NCI-H524 (cell line): ENCODE data around the gene PHETA1.

ENCODE experiments used
- DNase-seq, 2 experiments: peaks; one replicate each; lab custom pipeline; 2025; lab: John Stamatoyannopoulos, UW

Gene PHETA1

DNA sequence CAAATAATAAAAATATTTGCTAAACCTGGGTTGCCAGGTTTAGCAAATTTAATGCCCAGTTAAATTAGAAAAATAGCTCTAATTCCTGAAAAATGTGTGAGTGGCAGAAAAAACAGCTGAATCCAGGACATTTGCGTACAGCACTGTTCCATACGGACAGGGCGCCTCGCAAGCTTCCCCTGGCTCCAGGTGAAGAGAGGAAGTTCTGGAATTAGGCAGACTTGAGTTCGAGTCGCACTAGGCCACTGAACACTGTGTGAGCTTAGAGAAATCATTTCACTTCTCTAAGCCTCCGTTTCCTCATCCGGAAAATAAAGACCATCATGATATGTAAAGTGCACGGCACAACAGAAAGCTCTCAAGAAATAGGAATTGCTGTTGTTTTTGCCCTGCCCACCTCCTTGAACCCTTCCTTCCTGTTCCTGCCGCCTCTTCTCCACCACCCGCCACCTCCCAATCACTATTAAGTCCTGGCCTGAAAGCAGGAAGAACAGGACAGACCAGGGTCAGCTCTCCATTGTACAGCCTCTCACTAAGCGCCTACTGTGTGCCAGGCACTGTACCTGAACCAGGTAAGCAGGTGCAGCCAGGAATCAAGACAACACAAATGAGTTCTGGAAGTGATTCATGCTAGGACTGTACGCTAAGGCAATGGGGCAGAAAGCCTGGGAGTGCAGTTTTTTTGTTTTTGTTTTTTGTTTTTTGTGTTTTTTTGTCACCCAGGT, 763 bp upstream of the PHETA1 start:
- DNase-seq: no peak

DNA sequence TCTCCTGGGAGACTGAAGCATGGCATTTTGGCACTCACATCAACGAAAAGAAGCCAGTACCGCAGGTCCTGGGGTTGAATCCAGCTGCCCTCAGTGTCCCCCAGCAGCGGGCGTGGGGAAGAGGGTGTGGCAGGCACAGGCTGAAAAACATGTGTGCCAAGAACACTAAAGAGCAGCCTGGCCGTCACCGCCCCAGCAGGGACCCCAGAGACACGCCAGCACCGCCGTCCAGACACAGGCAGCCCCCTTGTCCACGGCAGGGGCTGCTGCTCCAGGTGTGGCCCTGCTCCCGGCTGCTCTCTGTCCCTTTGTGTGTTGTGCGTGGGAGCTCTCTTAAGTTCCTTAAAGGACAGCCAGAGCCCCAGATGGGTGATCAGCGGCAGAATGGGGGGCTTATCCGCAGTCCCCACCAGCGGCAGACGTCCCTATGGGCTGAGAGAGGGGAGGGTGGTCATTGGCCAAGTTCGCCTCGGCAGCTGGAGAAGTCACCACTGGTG, 556 bp downstream of the PHETA1 start:
- DNase-seq: no peak

DNA sequence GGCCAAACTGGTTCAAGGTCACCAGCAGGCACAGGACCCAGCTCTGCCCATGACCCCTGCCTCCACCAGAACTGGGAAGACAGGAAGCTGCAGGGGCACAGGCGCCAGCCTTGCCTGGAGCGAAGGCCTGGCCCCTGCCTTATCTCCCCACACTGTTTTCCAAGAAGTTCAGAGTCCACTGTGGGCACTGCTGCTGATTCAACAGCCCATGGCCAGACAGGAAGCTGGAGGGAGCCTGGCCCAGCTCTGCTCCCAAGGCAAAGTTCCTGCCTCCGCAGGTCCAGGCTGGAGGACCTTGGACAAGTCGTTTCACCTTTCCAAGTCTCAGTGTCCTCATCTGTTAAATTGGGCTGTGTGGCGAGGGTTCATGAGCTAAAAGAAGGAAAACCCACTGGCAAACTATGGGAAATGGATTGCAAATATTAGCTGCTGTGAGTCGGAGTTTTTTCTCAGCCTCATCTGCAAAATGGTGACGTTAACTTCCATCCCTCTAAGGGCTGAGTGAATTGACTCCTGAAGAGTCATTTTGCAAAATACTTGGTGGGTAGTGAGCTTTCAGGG, 1.2 kb downstream of the PHETA1 start:
- no peak for DNase-seq

DNA sequence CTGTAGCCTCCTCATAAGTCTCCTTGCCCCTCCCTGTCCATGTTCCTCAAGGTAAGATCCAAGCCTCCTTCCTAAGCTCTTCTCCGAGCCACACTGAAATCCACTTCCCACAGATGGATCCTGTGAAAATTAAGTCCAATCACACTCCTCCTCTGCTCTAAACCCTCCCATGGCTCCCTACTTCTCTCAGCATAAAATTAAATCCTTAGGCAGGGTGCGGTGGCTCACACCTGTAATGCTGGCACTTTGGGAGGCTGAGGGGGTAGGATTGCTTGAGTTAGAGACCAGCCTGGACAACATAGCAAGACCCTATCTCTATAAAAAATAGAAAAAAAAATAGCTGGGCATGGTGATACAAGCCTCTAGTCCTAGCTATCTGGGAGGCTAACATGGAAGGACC, 2.3 kb downstream of the PHETA1 start:
- DNase-seq: no peak

DNA sequence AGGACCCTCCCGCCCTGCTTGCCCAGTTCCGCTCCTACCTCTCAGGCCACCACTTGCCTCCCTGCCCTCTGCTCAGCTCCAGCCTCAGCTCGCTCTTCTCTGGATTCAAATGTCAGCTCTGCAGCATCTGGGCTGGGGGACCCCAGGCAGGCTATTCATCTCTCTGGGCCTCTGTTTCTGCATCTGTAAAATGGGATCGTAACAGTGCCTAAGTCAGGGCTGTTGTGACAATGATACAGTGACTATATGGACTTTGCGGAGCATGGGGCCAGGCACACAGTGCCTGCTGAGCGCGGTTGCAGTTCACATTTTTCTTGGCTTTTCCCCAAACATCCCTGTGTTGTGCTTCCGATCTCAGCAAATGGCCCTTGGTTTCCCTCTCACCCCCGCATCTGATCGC, 2.8 kb downstream of the PHETA1 start:
- DNase-seq: no peak

DNA sequence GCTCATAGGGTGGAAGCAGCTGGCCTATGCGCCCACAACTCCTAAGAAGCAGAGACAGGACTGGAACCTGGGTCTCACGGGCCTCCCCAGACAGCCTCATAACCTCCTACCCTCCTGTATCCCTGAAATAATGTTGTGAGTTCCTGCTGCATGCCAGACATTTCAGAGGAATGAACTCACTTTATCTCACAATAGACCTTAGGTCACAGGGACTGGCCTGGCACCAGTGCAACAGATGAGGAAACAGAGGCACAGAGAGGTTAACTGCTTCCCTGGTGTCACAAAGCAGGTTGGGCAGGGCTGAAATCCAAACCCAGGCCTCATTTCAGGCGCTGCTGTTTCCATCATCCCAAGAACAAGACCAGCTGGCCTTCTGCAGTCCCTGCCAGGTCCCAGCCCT, 5.3 kb downstream of the PHETA1 start:
- no peak for DNase-seq

DNA sequence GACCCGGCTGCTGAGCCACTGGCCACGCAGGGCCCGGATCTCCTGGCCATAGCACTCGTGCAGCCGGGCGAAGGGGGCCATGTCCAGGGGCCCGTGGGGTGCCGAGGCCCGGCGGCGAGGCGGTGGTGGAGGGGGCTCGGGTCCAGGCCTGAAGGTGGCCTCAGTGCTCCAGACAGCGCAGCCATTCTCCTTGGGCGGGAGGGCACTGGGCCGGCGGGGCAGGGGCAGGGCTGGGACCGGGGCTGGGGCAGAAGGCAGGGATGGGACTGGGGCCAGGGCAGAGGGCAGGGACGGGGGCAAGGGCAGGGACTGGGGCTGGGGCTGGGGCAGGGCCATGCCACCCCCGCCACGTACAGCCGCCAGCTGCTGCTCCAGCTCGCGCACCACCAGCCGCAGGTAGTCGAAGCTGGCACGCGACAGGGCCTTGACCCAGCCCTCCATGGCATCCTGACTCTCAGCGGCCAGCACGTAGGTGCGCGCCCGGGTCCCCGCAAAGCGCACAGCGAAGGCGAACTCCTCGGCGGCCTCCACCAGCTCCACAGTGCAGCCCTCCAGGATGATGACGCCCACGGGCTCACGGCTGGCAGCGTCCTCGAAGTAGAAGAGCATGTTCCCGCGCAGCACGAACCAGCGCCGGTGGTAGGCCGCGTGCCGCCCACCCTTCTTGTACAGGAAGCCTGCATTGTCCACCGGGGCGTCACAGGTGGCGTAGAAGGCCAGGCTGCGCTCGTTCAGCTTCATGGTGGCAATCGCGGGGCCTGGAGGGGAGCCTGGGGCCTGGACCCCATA, 6.0 kb downstream of the PHETA1 start:
- DNase-seq: no peak

DNA sequence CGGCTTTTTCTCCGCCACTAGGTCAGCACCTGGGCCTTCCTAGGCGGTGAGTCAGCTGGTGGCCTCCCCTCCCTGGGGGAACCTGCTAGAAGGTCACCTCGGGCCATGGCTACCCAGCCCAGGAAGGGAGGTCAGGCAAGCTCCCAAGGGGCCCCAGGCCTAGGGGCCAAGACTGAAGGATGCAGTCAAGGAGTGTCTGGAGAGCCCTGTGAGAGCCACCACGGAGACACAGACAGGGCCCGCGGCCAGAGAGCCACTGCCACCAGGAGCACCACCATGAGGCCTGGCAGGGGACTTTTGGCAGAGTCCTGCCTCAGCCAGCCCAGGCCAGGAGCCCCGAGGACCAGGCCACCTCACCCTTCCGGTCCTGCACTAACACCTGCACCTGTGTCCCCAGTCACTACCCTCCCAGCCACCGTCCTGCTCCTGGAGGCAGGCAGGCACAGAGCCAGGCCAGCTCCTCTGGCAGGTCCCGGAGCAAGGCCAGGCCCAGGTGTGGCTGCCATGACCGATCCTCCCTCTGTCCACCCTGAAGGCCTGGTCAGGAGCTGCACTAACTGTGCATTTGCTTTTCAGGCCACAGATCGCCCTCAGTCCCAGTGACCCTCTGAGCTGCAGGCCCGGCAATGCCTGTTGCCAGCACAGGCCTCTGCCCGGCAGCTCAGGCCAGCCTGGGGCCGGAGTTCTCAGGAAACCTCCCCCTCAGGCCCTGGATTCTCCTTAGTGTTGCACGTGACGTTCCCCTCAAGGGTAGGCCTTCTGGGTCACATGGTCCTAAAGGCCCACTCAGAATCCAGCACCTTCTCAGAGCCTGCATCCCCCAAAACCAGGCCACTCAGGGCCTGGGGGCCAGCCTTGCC, 6.9 kb downstream of the PHETA1 start:
- DNase-seq: no peak

DNA sequence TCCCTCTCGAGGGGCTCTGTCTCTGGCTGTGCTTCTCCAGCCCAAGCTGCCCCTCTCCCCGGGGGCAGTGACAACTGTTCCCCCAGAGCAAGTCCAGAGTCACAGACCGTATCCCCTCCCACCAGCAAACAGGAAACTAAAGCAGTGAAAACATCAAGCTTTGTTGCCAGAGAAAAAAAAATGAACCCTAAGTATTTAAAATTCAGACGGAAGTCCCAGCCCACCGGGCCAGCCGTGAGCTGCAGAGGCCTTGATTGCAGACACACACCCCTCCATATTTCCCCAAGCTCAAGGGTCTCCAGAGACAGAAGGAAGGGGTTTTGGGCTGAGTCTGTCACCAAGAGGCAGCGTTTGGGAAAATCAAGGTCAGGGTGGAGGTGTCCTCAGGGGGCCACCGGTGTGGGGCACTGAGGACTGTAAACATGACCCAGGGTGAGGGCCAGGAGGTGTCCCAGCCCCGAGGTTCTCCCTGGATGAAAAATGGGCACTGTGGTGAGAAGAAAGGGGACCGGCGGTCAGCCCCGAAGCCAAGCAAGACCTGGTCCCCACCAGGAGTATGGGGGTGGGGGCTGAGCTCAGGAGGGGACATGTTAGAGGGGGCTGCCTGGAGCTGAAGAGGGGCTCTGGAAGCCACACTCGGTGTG, 7.7 kb downstream of the PHETA1 start:
- DNase-seq: no peak

DNA sequence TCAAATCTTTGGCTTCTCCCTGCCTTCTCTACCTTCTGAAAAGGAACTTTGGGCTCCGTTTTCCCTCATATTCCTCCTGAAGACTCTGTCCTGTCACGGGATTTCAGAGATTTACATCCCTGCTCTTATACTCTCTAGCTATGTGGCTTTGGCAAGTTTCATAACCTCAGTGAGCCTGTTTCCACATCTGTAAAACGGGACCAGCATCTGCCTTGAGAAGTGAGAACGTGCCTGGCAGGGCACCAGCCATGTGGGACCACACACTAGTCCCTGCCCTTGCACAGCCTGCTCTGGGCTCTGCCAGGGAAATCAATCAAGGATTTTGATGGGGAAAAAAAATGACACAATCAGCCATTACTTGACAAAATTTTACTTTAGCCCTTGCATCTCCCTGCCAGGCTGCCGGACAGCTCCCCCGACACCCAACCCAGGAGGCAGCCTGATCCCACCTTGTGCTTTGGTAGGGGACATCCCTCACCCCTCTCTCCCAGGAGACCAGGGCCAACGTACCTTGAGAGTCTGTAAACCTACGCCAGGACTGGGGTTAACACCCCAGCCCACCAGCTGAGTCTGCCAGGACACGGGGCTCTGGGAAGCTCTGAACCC, 8.5 kb downstream of the PHETA1 start:
- no peak for DNase-seq

DNA sequence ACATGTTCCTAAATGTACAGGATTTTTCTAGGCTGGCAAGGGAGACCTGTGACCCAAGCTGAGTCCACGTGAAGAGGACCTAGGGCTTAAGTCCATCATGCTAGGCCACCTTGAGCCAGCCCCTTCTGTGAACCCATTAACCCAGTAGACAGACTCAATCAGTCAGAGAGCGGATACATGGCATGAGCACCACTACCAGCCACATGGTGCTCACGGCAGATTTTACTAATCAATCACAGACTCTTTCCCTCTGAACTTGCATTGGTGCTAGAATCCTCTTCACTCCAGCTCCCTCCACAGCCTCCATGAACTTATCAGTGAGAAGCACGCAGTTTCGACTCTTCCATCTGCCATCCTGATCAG, 9.0 kb downstream of the PHETA1 start:
- DNase-seq: no peak

DNA sequence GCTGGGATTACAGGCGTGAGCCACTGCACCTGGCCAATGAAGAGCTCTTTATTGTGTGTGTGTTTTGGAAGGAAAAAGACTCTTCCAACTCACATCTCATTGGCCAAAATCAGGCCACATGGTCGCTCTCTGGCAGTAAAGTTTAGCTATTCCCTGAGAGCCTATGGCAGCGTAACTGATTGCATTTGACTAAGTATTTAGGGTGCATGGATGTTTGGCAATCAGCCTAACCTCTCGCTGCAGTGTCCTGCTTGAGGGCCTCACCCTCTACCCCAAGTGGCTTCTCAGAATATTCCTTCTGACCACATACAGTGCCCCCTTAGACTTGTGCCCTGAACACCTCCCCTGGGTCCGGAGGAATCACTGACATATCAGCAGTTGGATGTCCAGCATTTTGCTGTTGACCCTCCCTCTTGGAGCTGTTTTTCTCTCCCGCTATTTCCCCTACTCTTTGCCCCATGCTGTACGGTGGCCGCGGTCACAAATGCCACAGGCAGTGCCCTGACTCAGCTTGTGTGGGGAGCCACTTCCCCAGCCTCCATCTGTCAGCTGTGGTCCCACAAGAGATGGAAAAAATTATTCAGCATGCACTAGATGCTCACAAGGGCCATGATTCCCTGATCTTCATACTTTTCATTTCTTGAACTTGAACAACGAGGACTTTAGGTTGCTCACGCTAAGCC, 9.5 kb downstream of the PHETA1 start:
- no peak for DNase-seq

DNA sequence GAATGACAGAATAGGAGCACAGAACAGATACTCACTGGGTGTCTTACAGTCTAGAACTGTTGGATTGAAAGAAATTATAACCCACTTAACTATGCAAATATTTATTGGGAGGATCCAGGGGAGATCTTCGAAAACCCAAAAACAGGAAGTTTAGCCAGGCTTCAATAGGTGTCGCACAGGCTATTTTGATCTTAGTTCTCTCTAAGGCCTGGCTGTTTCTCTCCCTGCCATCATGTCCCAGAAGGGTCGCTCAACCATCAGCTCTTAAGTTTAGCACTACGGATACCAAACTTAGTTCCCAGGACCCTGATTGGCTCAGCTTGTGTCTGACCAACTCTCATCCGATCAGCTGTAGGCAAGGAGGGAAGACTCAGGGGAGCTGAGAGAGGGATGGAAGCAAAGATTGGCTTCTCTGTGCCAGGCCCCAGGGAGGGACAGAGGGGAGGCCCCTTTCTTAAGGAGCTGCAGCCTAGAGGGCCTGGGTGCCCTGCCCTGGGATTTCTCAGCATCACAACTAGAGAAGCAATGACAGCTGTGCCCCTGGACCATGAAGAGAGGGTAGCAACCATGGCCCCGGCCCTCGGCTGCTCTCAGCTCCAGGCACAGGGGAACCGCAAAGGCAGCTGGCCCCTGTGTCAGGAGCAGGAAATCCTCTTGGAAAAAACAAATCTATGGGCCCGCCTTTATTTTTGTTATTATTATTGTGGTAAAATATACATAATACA, 13.5 kb downstream of the PHETA1 start:
- no peak for DNase-seq

DNA sequence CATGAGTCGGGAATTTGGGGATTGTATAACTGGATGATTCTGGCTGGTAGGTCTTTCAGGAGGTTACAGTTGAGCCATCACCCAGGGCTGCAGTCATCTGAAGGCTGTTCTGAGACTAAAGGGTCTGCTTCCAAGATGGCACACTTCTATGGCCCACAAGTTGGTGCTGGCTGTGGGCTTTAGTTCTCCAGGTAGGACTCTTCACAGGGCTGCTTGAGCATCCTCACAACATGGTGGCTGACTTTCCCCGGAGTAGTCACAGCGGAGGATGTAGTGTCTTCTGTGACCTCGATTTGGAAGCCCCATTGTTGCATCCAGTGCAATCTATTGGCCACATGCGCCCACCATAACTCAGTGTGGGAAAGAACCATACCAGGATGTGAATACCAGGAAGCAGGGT, 14.4 kb downstream of the PHETA1 start:
- DNase-seq: no peak

DNA sequence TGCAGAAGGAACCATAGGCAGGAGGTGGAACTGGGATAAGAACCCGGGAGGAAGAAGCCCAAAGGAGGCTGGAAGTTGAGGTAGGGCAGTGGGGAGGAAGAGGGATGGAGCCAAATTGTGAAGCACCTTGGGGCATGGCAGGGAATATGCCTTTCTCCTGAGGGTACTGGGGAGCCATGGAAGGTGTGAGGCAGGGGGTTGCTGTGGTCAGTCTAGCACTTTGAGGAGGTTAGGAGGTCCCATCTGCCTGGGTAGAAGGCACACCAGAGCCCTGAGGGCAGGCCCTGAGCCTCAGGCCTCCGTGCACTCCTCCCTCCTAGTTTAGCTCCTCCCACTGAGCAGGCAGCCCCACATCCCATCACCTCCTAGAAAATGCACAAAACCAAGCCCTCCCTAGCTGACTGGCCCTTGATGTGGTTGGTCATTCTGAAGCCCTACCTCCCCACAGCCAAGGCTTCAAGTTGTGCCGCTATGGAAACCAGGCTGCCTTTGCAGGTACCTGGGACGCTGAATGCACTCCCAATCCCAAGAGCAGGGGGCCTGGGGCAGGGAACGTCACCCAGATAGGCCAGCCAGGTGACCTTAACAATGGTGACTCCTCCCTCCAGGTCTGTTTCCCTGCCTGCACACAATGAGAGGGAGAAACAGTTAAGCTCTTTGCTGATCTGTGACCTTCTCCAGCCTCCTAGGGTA, 15.1 kb downstream of the PHETA1 start:
- DNase-seq: no peak

DNA sequence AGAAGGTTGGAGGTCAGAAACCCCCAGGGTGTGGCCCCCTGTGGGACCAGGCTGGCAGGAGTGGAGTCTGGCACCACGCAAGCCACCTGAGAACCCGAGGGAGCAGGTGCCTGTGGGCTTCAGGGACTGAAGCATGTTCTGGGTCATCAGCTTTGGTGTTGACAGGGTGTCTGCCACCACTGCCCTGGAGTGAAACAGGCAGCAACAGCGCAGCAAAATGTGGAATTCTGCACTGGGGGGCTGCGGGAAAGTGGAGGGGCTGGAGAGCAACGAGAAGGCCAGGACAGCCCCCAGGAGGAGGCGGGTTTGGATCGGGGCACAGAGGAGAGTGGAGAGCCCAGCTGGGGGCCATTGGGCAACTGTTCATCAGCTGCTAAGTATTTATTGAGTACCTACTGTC, 15.9 kb downstream of the PHETA1 start:
- DNase-seq: no peak

DNA sequence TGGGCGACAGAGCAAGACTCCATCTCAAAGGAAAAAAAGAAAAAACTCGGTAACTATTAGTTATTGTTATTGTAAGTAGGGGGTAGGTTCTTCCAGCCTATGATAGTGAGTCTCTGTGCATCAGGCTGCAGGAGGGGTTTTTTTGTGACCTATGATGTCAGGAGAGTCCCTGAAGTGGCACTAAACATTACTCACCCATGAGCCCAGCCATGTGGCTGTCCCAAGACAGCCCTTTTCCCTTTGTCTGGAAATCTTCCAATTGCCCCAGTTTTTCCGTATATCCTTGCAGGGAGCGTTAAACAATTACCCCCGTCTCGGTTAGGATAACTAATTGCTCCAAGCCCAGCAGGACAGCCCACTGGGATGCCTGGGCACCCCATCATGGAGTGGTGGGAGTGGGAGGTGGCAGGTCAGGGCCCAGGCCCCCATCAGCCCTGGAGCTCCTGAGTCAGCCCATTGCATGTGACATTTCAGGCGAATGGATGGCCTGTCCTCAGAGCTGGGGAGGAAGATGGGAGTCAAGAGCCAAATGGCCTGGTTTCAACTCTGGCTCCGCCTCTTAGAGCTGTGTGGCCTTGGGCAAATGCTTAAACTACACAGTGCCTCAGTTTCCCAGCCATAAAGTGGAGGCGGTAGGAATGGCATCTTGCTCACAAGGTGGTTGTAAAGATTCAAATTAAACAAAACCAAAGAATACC, 16.4 kb downstream of the PHETA1 start:
- no peak for DNase-seq

DNA sequence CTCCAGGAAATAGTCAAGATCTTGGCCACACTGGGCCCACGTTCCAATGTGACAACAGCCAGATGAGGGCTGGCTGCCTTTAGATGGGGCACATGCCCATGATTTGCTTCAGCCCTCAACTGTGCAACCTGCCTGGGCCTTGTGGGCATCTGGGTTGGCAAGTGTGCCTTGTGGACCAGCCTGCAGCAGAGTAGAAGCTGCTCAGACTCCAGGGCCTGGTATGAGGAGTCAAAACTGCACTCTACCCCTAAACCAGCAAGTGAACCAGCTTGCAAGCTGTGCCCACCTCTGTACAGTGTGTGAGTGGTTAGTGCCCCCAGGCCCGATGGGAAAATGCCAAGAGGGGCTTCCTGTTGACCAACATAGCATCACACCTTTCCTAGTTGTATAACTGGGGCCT, 17.9 kb downstream of the PHETA1 start:
- no peak for DNase-seq
